A549 (cell line): ENCODE data around the gene IST1. TPM values are rescaled to one million over a fixed set of nuclear protein-coding genes. Genes with fewer than 3 reads are reported as not detected.

Source experiments
- ATAC-seq, 2 experiments: fragments of 200-7000 bp in 1 of 2; fragments of >200 bp in 1 of 2; cut with Nextera tagmentation in 1 of 2; cut with Tn5 transposase in 1 of 2; 3 replicates each; pipeline versions ENCODE4 v1.8.0 to v1.9.1; 2018 to 2020; ENCODE audit warnings: mild to moderate bottlenecking in 1 of 2, moderate library complexity in 1 of 2
- CTCF ChIA-PET: fragments of 300-600 bp; sonication (Branson Sonifier 250); formaldehyde crosslinking; extraction: SDS; loops from one replicate; lab custom pipeline; 2021; ENCODE audit warnings: antibody characterized with exemption, inconsistent platforms; lab: Yijun Ruan, JAX
- POLR2A ChIA-PET: fragments of 350-600 bp; formaldehyde crosslinking; extraction: SDS; loops from one replicate; lab custom pipeline; 2021; ENCODE audit warnings: antibody characterized with exemption, inconsistent platforms; lab: Yijun Ruan, JAX
- DNase-seq, 2 experiments: peaks; one replicate each; pipeline versions ENCODE4 v3.0.0 to v3.0.0-alpha.2; 2011 to 2016; ENCODE audit warnings: low read depth in 1 of 2, low spot score in 1 of 2
- FAIRE-seq: peaks from 2 replicates; lab custom pipeline; 2011; peaks lifted over from hg19 to GRCh38; lab: Jason Lieb, UNC
- H3K27ac ChIP-seq, 2 experiments: fragments of >200 bp; sonication (Bioruptor Twin); formaldehyde crosslinking; 3 replicates each; pipeline ENCODE4 v1.5.1; 2016 to 2017
- H3K4me1 ChIP-seq: fragments of >200 bp; sonication (Bioruptor Twin); formaldehyde crosslinking; 3 replicates; pipeline ENCODE4 v1.6.1; 2016
- H3K4me2 ChIP-seq: fragments of >200 bp; sonication (Bioruptor Twin); formaldehyde crosslinking; 3 replicates; pipeline ENCODE4 v1.6.1; 2016
- H3K4me3 ChIP-seq: fragments of >200 bp; sonication (Bioruptor Twin); formaldehyde crosslinking; 3 replicates; pipeline ENCODE4 v1.5.1; 2016
- H3K9me3 ChIP-seq: fragments of >200 bp; sonication (Bioruptor Twin); formaldehyde crosslinking; 3 replicates; pipeline ENCODE4 v1.6.1; 2016
- BCL3 ChIP-seq: fragments of >200 bp; sonication (Bioruptor Twin); formaldehyde crosslinking; IDR thresholded peaks from 3 replicates; pipeline ENCODE4 v1.6.1; 2016
- BHLHE40 ChIP-seq: IDR thresholded peaks from 2 replicates; pipeline ENCODE4 v1.6.1; 2012; ENCODE audit warnings: low read depth, low read length, inconsistent platforms
- CBX8 ChIP-seq: fragments of 200-600 bp; sonication (generic); IDR thresholded peaks from 2 replicates; pipeline ENCODE4 v1.6.1; 2016
- CEBPB ChIP-seq, 2 experiments: fragments of >200 bp in 1 of 2; sonication (Bioruptor Twin) in 1 of 2; formaldehyde crosslinking in 1 of 2; IDR thresholded peaks; 2 replicates each; pipeline ENCODE4 v1.6.1; 2012 to 2016
- CTCF ChIP-seq: fragments of >200 bp; sonication (Bioruptor Twin); formaldehyde crosslinking; IDR thresholded peaks from 3 replicates; pipeline ENCODE4 v1.5.1; 2016
- EP300 ChIP-seq, 2 experiments: fragments of >200 bp; sonication (Bioruptor Twin); formaldehyde crosslinking; IDR thresholded peaks; 2 replicates in 1 of 2; 3 replicates in 1 of 2; pipeline ENCODE4 v1.6.1; 2016 to 2017
- HDAC2 ChIP-seq: fragments of 200-600 bp; sonication (generic); IDR thresholded peaks from 2 replicates; pipeline ENCODE4 v1.6.1; 2016
- HMGXB4 ChIP-seq: fragments of 250-450 bp; sonication (Bioruptor Pico); IDR thresholded peaks from 2 replicates; pipeline ENCODE4 v1.5.0; 2021; ENCODE audit warnings: mild to moderate bottlenecking, moderate library complexity, borderline replicate concordance
- HOXA7 ChIP-seq: fragments of 250-450 bp; sonication (Bioruptor Pico); IDR thresholded peaks from 2 replicates; pipeline ENCODE4 v1.5.0; 2020; ENCODE audit warnings: mild to moderate bottlenecking, moderate library complexity
- HOXB13 ChIP-seq: fragments of 250-450 bp; sonication (Bioruptor Pico); IDR thresholded peaks from 2 replicates; pipeline ENCODE4 v1.5.0; 2020; ENCODE audit warnings: low read depth, mild to moderate bottlenecking, moderate library complexity
- HOXB5 ChIP-seq: fragments of 250-450 bp; sonication (Bioruptor Pico); IDR thresholded peaks from 2 replicates; pipeline ENCODE4 v1.5.0; 2020; ENCODE audit warnings: mild to moderate bottlenecking, moderate library complexity
- NPAS2 ChIP-seq: fragments of 250-450 bp; sonication (Bioruptor Pico); IDR thresholded peaks from 2 replicates; pipeline ENCODE4 v1.8.0; 2022; ENCODE audit warnings: mild to moderate bottlenecking, moderate library complexity, borderline replicate concordance
- RAD21 ChIP-seq, 2 experiments: fragments of >200 bp in 1 of 2; sonication (Bioruptor Twin) in 1 of 2; formaldehyde crosslinking in 1 of 2; IDR thresholded peaks in 1 of 2; conservative IDR thresholded peaks in 1 of 2; 2 replicates in 1 of 2; 3 replicates in 1 of 2; pipeline ENCODE4 v1.6.1; 2012 to 2018; ENCODE audit warnings: inconsistent platforms in 1 of 2
- RARB ChIP-seq: fragments of 250-450 bp; sonication (Bioruptor Pico); IDR thresholded peaks from 2 replicates; pipeline ENCODE4 v1.8.0; 2021; ENCODE audit warnings: mild to moderate bottlenecking, moderate library complexity
- SMC3 ChIP-seq: fragments of >200 bp; sonication (Bioruptor Twin); formaldehyde crosslinking; IDR thresholded peaks from 3 replicates; pipeline ENCODE4 v1.6.1; 2018; ENCODE audit warnings: inconsistent platforms
- ZC3H11A ChIP-seq: fragments of 450-650 bp; IDR thresholded peaks from 2 replicates; pipeline ENCODE4 v1.6.1; 2014; ENCODE audit warnings: antibody characterized with exemption, mild to moderate bottlenecking
- ZNF302 ChIP-seq: fragments of 250-450 bp; sonication (Bioruptor Pico); IDR thresholded peaks from 2 replicates; pipeline ENCODE4 v1.9.0; 2021; ENCODE audit warnings: inconsistent platforms, mild to moderate bottlenecking, moderate library complexity
- ZSCAN20 ChIP-seq: fragments of 250-450 bp; sonication (Bioruptor Pico); IDR thresholded peaks from 2 replicates; pipeline ENCODE4 v1.8.0; 2022; ENCODE audit warnings: mild to moderate bottlenecking, moderate library complexity
- WGBS: methylation state at CpG from one replicate; pipeline ENCODE4 v1.1.6; 2017; ENCODE audit errors: missing lambda C conversion rate; 5-methylcytosine and 5-hydroxymethylcytosine counted together
- polyA plus RNA-seq, 4 experiments: library from polyadenylated mRNA; depleted of rRNA in 3 of 4; stranded (reverse); fragments of >200 nt; fragmentation: RNase III in 1 of 4; extraction: RNeasy Plus Mini Kit Qiagen cat#74134 plus additional on column Dnase treatment in 1 of 4; gene quantifications; 2 replicates in 3 of 4; 3 replicates in 1 of 4; pipeline ENCODE4 v1.2.3, GENCODE V29; 2011 to 2017

The IST1 gene
- polyA plus RNA-seq, 2 of the 4 experiments (the other 2 are of a cell fraction): 178 to 290 TPM

GRCh38 chr16:71880176-71880575 is 15.2 kb upstream of the IST1 start:
- ChIA-PET CTCF (interaction anchor here (1.3 kb wide), 2 partner anchors 11 to 22 kb away, joined by 3 read pairs; no protein-coding TSS in a partner anchor), POLR2A (interaction anchor here (0.6 kb wide), 1 partner anchor 19 kb away, joined by 4 read pairs; no protein-coding TSS in a partner anchor)
- Histone ChIP-seq H3K4me1 (peaks cover 9% of the 10 kb centered on the region), H3K4me3 (no peak overlapping the region), H3K27ac (no peak overlapping the region), H3K9me3 (no peaks in the 10 kb centered on the region), H3K4me2 (no peak overlapping the region)
- no peak for ATAC-seq
- TF ChIP-seq ZSCAN20 (CRISPR knock-in tag): no peak
- no peak for TF ChIP-seq CBX8
- no peak for TF ChIP-seq HMGXB4 (CRISPR knock-in tag)
- no peak for TF ChIP-seq EP300 (IDR thresholded peaks at IDR 0.05)
- no peak for TF ChIP-seq HOXB13
- no peak for TF ChIP-seq NPAS2 (CRISPR knock-in tag)
- no peak for TF ChIP-seq RARB (CRISPR knock-in tag)
- TF ChIP-seq CEBPB (IDR thresholded peaks at IDR 0.05): no peak
- TF ChIP-seq ZNF302 (CRISPR knock-in tag): no peak
- no peak for TF ChIP-seq BHLHE40
- no peak for TF ChIP-seq RAD21 (conservative IDR thresholded peaks at IDR 0.05 in 1 of 2, IDR thresholded peaks at IDR 0.05 in 1 of 2)
- no peak for TF ChIP-seq BCL3
- DNase-seq: no peak
- no peak for FAIRE-seq
- 76% methylated on average over 4 of the region's 4 CpGs for WGBS

GRCh38 chr16:71882505-71883167 is 12.7 kb upstream of the IST1 start:
- Histone ChIP-seq H3K4me1 (peaks cover 11% of the 10 kb centered on the region), H3K4me2 (peak overlapping the region; percentile 85), H3K27ac (peak overlapping the region in 1 of 2 experiments; percentile 96; a peak in 3 of 6 replicates), H3K9me3 (no peaks in the 10 kb centered on the region), H3K4me3 (peak overlapping the region; percentile 85)
- ChIA-PET POLR2A (interaction anchor here (0.5 to 3.2 kb wide), 3 partner anchors 12 to 253 kb away, joined by 4 to 18 read pairs (median 7); partner anchors contain the start of genes AP1G1 and IST1), CTCF (interaction anchor here (0.6 to 6.0 kb wide), 39 partner anchors 8 to 275 kb away, joined by 3 to 71 read pairs (median 4); partner anchors contain the start of genes AP1G1 and IST1)
- DNase-seq (peak; percentile 83), ATAC-seq (peak; percentile 64 to 74; a peak in 5 of 6 replicates), FAIRE-seq (no peak)
- WGBS: 5% methylated on average over 9 of the region's 9 CpGs
- TF ChIP-seq SMC3 (peak; percentile 37; the same call in 1 of the 3 replicates), ZC3H11A (no peak), CTCF (peak; percentile 70), RAD21 (conservative IDR thresholded peaks at IDR 0.05 in 1 of 2, IDR thresholded peaks at IDR 0.05 in 1 of 2) (peak; percentile 22 to 47; a peak in 3 of 5 replicates), HDAC2 (no peak), HOXA7 (CRISPR knock-in tag) (no peak), HOXB5 (no peak)
